ENCODE measurements around the gene WIPF1.
"Not testable (repeated sequence)": the region's sequence is repeated elsewhere in the genome, so short reads cannot be mapped to it uniquely, and the experiment has no call there.

The WIPF1 gene

DNA sequence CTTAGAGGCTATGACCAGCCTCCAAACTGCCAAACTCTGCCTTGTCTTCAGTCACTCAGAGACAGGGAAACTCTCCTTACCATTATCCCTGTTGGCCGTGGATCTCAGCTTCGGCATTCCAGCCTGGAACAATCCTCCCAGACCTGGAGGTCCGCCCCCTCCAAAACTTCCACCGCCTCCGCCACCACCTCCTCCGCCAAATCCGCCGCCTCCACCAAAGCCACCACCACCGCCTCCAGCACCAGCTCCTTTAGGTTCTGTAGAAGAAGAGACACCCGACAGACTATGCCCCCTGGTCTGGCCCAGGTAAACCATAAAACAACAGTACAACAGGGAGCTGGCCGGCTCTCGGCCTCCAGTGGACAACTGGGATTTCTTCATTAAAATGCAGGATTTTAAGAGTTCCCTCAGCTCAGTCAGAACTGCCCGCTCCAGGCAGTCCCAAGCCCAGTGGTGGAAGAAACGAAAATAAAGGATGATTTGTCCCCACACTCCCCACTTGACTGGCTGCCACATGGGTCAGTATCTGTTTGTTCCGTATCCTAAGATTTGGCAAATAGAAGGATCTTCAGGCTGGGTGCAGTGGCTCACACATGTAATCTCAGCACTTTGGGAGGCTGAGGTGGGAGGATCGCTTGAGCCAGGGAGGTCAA is 22.4 kb downstream of the WIPF1 start:
- in situ Hi-C loops (cut with MboI; ENCODE audit: low sequenced_read_pairs) = no loop called here

DNA sequence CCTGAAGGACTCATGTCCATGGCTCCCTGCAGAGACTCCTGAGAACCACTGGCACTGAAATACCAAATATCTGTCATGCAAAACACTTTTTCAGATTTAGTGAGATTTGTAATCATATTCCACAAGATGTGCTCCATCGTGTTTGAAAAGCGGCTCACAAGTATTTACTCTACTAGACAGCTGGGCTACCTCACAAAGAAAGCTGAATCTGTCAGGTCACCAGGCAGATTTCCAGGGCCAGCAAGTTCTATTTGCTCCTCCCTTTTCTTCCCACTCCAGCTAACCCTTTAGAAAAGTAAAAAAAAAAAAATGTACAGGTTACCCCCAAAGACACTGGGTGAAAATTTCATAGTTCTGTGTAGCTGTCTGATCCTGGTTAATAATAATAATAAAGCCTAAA is 22.9 kb downstream of the WIPF1 start:
- in situ Hi-C loops (cut with MboI; ENCODE audit: low sequenced_read_pairs) = no loop called here

DNA sequence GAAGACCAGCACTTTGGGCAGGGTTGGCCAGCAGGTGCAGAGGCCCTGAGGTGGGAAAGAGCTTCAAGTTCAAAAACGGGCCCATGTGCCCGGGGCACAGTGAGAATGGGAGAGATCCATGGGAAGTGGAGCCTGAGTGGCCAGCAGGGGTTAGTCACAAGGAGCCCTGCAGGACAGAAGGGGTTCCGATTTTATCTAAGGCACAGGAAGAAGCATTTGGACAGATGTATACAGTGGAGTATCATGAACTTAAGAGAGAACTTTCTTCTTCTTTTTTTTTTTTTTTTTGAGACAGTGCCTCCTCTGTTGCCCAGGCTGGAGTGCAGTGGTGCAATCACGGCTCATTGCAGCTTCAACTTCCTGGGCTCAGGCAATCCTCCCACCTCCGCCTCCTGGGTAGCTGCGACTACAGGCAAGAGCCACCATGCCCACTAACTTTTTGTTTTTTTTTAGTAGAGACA is 24.0 kb downstream of the WIPF1 start:
- in situ Hi-C loops (cut with MboI; ENCODE audit: low sequenced_read_pairs) = no loop called here

DNA sequence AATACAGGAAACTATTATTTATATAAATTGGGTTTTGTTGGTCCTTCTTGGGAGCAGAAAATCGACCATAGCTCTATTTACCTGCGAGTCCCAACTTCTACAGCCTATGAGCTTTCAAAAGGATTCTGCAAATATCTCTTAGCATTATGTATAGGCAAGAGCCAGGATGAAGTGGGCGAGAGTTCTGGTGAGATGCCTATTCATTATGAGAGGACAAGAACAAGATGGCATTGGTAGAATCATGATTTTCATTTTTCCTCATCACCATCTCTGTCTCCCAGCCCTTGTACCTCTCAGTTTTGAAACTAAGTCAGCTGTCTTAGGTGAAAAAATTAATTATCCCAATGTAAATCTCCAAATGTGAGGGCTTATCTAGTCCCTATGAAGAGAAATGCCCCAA is 25.0 kb downstream of the WIPF1 start:
- in situ Hi-C loops (cut with MboI; ENCODE audit: low sequenced_read_pairs) = no loop called here

DNA sequence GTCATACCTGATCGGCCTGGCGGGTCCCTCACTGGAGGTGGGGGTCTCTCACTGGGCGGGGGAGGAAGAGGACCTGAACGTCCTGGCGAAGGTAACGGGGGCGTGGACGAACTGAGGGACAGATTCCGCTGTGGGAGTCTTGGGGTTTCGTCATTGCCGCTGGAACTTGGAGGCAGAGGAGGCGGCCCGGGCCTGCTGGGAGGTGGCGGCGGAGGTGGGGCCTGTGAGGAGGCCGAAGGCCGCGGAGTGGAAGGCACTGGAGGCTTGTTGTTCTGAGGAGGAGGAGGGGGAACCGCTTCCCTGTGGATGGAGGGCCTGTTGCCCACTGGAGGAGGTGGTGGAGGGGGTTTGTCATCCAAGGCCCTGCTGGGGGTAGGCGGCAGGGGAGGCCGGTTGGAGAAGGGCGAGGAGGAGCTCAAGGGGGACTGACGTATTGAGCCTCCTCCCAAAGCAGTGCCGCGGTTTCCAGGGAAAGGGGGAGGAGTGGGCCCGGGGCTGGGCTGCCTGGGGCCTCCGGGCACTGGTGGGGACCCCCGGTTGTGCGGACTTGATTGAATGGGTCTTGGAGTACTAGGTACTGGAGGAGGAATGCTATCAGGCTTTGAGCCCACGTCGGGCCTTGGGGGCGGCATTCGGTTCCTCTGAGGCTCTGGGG is 25.8 kb downstream of the WIPF1 start:
- in situ Hi-C loops (cut with MboI; ENCODE audit: low sequenced_read_pairs) = no loop called here

DNA sequence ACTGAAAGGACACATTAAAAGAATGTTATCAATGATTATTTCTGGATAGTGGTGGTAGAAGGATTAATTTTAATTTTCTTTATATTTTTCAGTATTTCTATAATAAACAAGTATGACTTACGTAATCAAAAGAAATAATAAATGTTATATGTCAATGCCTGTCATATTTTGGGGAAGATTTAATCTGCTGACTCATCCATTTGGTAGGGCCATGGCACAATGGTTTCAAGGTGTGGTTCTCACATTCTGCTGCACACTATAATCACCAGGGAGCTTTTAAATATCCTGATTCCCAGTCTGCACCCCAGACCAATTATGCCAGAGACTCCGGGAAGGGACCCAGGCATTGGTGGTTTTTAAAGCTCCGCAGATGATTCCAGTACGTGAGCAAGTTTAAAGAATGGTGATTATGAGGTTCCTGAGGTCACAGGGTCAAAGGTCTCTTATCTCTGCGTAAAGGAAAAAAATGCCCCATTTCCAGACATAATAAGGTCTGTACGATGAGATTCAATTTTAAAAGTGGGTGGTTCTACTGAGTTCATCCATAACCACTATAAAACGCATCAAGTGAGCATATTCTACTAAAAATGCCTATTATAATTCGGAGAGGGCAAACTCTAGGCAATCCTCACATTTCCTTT is 27.2 kb downstream of the WIPF1 start:
- in situ Hi-C loops (cut with MboI; ENCODE audit: low sequenced_read_pairs) = no loop called here

DNA sequence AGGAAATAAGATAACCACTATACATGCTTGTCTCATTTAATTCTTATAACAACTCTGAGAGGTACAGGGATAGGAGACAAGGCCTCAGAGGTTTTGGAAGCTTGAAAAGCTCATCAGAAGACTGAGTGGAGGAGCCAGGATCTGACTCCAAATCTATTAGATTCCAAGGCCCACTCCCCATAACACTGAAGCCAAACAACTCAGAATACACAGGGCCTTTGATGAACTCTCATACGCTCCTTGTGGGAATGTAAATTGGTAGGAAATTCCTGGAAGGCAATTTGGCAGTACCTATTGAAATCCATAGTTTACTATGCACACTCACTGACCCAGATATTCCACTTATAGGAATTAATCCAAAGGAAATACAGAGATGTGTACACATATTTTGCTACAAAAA is 27.9 kb downstream of the WIPF1 start:
- in situ Hi-C loops (cut with MboI; ENCODE audit: low sequenced_read_pairs) = no loop called here

DNA sequence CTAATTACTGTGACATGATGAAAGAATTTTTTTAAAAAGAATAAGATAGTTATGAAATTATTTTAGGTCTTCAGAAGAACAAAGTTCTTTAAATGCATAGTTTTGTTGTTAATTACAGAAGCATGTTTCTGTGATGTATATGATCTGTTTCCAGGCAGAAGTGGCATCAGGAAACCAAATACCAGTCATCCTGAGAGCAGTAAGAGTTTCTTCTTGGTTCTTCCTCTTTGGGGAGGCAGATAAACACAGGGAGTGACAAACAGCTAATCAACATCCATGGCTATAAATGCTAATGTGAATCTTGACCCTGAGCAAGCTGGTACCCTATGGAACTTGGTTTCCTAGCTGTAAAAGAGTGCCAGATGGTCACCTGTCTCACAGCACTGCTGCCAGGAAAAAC is 29.2 kb downstream of the WIPF1 start:
- in situ Hi-C loops (cut with MboI; ENCODE audit: low sequenced_read_pairs) = no loop called here

DNA sequence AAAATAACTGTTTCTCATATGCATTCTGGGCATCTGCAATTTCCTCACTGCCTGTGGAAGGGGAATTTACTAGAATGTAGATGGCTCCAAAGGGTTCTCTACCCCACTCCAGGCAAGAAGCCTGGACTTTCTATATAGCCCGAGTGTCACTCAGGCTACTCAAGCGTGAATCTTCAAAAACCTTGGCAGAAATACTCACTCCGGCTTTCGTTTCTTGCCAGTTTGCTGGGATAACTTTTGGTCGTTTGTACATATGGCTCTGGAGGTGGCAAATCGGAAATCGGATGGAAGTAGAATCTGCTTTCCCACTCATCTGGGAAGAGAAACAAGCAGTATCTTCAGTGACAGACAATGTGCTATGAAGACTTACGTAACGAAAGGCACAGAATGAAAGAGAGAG is 30.7 kb downstream of the WIPF1 start:
- in situ Hi-C loops (cut with MboI; ENCODE audit: low sequenced_read_pairs) = no loop called here

DNA sequence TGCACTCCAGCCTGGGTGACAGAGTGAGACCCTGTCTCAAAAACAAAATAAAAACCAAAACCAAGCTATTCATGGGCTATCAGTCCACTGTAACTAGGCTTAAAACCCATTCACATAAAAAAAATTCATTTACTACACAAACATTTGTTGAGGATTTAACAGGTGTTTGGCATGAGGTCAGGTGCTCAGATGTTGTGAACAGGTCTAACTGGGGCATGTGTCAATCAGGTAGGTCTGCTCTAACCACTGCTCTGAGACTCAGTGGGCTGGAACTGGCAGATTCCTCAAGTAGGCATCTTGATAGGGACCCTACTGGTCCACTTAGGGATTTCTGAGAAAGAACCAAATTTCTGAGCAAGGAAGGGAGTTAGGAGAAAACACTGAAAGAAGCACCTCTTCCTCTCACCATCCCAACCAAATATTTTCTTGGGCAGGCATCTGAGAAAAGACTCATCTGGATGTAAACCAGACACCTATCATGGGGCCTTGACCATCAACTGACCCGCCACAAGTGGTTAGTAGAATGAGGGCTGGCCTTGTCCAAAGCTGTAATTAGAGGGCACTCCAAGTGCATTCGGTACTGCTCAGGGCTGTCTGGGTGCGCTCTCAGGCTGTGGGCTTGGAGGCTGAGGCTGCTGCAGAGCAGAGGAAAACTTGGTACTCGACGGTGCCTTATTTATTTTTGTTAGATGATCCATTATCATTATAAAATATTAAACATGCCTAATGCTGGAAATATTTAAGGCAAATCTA is 33.9 kb downstream of the WIPF1 start:
- in situ Hi-C loops (cut with MboI; ENCODE audit: low sequenced_read_pairs) = no loop called here

DNA sequence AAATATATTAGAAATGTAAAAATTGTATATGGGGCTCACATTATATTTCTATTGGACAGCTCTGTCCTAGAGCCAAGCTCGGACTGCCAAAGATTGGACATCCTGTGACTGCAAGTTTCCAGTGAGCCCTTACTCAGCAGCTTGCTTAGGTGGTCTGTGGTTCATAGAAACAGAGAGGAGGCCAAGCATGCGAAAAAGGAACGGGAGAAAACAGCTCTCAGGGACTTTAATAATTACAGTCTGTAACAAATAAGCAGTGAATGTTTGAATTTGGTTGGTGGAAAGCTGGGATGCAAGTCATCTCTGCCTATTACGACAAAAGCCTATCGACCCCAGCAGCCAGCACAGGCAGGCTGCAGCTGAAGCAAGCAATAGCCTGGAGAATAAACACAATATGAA is 35.6 kb downstream of the WIPF1 start:
- in situ Hi-C loops (cut with MboI; ENCODE audit: low sequenced_read_pairs) = no loop called here

DNA sequence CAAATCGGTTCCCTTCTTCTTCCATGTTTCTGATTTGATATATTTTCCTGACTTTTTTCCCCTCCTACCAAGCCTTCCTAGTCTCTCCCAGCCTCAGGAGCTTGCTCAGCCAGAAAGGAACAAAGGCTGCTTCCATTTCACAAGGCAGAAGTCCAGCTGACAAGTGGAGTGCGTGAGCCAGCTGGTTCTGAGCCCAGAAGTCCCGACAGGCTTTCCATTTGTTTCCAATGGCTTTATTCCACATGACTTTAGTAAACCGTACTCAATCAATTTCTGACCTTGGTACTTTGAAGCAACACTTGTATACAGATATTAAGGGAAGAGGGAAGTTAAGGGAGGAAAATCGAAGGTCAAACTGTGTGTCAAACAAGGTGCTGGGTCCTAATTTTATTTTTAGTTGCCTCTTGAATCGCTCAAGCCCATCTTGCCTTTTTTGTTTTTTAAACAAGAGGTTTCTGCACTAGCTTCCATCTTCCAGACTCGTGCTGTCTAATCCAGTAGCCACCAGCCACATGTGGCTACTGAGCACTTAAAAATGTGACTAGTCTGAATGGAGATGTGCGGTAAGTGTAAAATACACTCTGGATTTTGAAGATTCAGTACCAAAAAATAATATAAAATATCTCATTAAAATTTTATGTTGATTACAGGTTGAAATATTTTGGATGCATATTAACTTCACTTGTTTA is 36.2 kb downstream of the WIPF1 start:
- in situ Hi-C loops (cut with MboI; ENCODE audit: low sequenced_read_pairs) = no loop called here

DNA sequence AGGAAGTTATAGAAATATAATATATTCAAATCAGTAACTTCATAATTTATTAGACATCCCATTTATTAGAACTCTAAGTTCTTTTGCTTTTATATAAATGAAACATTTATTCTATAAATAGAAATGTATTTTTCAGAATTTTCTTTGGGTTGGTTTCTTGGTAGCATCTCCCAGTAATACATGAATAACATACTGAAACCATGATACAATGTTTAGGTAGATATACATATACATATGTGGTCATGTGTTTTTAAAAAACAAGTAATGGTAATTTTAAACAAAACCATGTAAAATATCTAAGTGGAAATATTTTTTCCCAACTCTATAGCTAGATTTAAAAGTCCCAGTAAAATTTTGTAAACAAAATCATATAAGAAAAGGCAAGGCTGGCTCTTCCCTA is 36.9 kb downstream of the WIPF1 start:
- in situ Hi-C loops (cut with MboI; ENCODE audit: low sequenced_read_pairs) = no loop called here

DNA sequence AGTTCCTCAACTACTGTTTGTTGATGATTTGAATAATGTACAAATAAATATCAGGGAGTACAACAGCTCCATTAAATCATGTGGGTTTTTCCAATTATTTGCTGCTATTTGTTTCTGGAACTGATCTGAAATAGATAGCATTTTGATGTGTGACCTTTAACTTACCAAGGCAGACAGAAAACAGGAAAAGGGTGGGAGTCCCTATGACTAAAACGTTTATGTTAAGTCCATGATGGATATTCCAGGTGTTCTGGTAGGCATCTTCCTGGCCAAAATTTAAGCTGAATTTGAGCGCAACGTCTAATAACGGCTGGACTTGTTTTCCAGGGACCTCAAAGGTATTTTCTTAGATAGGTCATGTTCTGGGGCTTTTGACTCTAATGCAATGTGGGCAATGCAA is 41.6 kb downstream of the WIPF1 start:
- in situ Hi-C loops (cut with MboI; ENCODE audit: low sequenced_read_pairs) = no loop called here

DNA sequence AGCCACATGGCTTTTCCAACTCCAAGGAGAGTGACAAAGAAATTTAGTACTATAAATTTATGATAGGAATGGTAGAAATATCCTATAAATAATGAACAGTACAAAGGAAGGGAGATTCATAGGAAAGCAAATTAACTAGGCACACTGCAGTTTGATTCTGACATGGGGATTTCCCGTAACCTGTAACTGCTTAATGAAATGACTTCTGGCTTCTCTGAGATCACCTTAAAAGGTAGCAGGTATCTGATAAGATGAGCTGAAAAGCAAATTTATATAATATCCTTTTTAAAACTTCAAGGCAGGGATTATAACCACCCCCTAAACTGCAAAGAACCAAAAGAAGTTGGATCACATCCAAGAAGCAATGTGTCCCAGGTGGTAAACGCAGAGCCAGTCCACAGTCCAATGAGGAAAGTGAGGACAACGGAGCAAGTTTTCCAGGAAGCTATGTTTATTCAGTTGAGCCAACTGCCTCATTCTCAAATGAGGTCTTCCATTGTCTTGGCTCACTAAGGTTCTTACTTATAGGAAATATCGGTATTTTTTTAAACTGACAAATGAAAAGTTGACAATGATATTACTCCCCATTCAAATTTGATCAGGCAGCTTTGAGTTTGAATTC is 43.0 kb downstream of the WIPF1 start:
- in situ Hi-C loops (cut with MboI; ENCODE audit: low sequenced_read_pairs) = no loop called here

DNA sequence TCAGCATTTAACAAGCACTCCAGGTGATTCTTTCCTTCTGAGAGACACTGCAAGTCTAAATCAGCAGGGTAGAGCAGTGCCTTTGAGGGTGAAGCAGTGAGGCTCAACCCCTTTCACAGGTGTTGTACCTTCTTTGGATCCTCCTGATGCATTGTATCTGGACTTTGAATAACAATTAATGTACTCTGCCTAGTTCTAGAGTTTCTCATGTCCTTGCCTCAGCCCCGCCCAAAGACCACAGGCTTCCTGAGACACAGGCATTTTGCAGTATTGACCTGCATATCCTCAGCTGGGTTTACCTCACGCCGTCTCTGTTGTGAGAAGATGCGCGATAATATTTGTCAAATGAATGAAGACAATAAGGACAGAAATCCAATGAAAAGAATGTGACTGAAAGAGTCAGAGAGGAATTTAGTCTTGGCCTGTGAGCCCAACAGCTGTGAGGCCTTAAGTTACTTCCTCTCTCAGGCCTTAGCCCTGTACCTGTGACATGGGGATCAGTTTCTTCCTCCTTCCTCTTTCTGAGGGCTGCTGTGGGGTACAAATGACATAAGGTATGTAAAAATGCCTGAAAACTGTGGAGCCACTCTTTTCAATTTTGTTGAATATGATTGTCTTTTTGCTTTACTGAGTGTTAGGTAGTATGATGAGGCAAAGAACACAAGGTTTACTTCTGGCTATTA is 43.7 kb downstream of the WIPF1 start:
- in situ Hi-C loops (cut with MboI; ENCODE audit: low sequenced_read_pairs) = no loop called here

DNA sequence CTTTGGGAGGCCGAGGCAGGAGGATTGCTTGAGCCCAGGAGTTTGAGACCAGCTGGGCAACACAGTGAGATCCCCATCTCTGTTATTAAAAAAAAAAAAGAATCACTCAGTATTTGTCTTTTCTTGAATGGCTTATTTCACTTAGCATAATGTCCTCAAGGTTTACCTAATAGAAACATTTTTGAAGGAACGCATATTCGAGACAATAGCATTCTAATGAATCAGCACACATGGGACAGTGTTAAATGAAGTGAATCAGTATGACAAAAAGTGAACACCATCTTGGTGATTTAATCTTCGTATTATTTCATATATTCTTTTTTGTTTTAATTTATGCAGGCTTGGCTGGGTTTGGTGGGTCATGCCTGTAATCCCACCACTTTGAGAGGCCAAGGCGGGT is 44.7 kb downstream of the WIPF1 start:
- in situ Hi-C loops (cut with MboI; ENCODE audit: low sequenced_read_pairs) = no loop called here

DNA sequence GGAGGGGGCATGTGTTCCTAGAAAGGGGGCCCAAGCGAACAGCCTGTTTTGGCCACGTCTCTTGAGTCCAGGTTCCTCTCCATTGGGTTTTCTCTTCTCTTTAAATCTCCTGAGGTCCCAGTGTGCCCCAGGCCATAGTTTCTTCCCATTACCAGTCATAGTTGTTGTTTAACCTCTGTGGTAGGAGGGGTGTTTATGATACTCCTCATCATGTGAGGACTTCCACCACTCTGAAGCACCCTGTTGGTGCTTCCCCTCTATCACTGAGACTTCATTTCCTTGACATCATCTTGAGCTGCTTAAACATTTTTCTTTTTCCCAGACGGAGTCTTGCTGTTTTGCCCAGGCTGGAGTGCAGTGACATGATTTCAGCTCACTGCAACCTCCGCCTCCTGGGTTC is 45.9 kb downstream of the WIPF1 start:
- in situ Hi-C loops (cut with MboI; ENCODE audit: low sequenced_read_pairs) = no loop called here

DNA sequence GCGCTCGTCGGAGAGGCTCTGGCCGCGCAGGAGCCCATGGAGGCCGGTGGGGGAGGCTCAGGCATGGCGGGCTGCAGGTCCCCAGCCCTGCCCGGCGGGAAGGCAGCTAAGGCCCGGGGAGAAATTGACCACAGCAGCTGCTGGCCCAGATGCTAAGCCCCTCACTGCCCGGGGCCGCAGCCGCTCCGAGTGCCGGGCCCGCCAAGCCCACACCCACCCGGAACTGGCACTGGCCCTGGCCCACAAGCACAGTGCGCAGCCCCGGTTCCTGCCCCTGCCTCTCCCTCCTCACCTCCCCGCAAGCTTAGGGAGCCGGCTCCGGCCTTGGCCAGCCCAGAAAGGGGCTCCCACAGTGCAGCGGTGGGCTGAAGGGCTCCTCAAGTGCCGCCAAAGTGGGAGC is 49.0 kb downstream of the WIPF1 start:
- in situ Hi-C loops (cut with MboI; ENCODE audit: low sequenced_read_pairs) = not testable (repeated sequence)

DNA sequence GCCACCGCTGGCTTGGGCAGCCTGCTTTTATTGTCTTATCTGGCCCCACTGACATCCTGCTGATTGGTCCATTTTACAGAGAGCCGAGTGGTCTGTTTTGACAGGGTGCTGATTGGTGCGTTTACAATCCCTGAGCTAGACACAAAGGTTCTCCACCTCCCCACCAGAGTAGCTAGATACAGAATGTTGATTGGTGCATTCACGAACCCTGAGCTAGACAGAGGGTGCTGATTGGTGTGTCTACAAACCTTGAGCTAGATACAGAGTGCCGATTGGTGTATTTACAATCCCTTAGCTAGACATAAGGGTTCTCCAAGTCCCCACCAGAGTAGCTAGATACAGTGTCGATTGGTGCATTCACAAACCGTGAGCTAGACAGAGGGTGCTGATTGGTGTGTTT is 49.6 kb downstream of the WIPF1 start:
- in situ Hi-C loops (cut with MboI; ENCODE audit: low sequenced_read_pairs) = not testable (repeated sequence)
